DND-41 (cell line): Measurements from ENCODE around the gene FUBP3.
"Not testable (repeated sequence)": the region's sequence is repeated elsewhere in the genome, so short reads cannot be mapped to it uniquely, and the experiment has no call there.

ENCODE experiments used
- ATAC-seq: fragments of 200-7000 bp; cut with Tn5 transposase; 3 replicates; pipeline ENCODE4 v1.9.1; 2021; ENCODE audit warnings: low read depth; ENCODE audit not compliant: insufficient read depth
- DNase-seq: peaks from one replicate; pipeline ENCODE4 v3.0.0-alpha.2; 2020
- H2AFZ ChIP-seq: 2 replicates; pipeline ENCODE4 v1.6.0; 2012; ENCODE audit warnings: low read depth, low read length
- H3K27ac ChIP-seq: 2 replicates; pipeline ENCODE4 v1.5.1; 2012; ENCODE audit warnings: low read length, inconsistent platforms
- H3K27me3 ChIP-seq: fragments of 200-600 bp; sonication (generic); 2 replicates; pipeline ENCODE4 v1.6.0; 2012; ENCODE audit warnings: low read length, mild to moderate bottlenecking, inconsistent platforms; ENCODE audit not compliant: insufficient read depth, poor library complexity
- H3K36me3 ChIP-seq: 2 replicates; pipeline ENCODE4 v1.5.1; 2012; ENCODE audit warnings: low read length, inconsistent platforms; ENCODE audit not compliant: insufficient read depth
- H3K4me1 ChIP-seq: 2 replicates; pipeline ENCODE4 v1.5.1; 2012; ENCODE audit warnings: mild to moderate bottlenecking, low read length; ENCODE audit not compliant: insufficient read depth
- H3K4me2 ChIP-seq: 2 replicates; pipeline ENCODE4 v1.6.0; 2012; ENCODE audit warnings: mild to moderate bottlenecking, moderate library complexity, low read length, inconsistent platforms; ENCODE audit not compliant: insufficient read depth
- H3K4me3 ChIP-seq, 2 experiments: fragments of 200-600 bp in 1 of 2; shearing (Covaris generic) in 1 of 2; 2 replicates each; pipeline ENCODE4 v1.5.1; 2012 to 2016; ENCODE audit warnings: inconsistent platforms in 2 of 2, low read length in 2 of 2, mild to moderate bottlenecking in 2 of 2, low read depth in 1 of 2, moderate library complexity in 1 of 2
- H3K79me2 ChIP-seq: 2 replicates; pipeline ENCODE4 v1.6.0; 2012; ENCODE audit warnings: low read length, inconsistent platforms; ENCODE audit not compliant: insufficient read depth
- H3K9ac ChIP-seq: 2 replicates; pipeline ENCODE4 v1.6.0; 2012; ENCODE audit warnings: low read depth, mild to moderate bottlenecking, inconsistent platforms, low read length, moderate library complexity
- H3K9me3 ChIP-seq: 2 replicates; pipeline ENCODE4 v1.5.1; 2012; ENCODE audit warnings: low read length, moderate library complexity, mild to moderate bottlenecking, inconsistent platforms; ENCODE audit not compliant: insufficient read depth, severe bottlenecking
- H4K20me1 ChIP-seq: 2 replicates; pipeline ENCODE4 v1.6.0; 2012; ENCODE audit warnings: low read length; ENCODE audit not compliant: insufficient read depth
- CTCF ChIP-seq: IDR thresholded peaks from 2 replicates; pipeline ENCODE4 v1.5.1; 2012; ENCODE audit warnings: borderline replicate concordance, low read length, moderate library complexity, mild to moderate bottlenecking; ENCODE audit not compliant: poor library complexity, severe bottlenecking; ENCODE audit errors: extremely low read depth
- EZH2 ChIP-seq: IDR thresholded peaks from 3 replicates; pipeline ENCODE4 v1.6.1; 2012; ENCODE audit warnings: borderline replicate concordance, low read depth, mild to moderate bottlenecking, moderate library complexity, low read length, inconsistent platforms; ENCODE audit not compliant: severe bottlenecking

FUBP3 gene

GRCh38 chr9:130681769-130682420 is 102.5 kb downstream of the FUBP3 start:
- Histone ChIP-seq H3K4me1 (peaks cover 4% of the 10 kb centered on the region; the same call in 1 of the 2 replicates), H3K79me2 (no peaks in the 10 kb centered on the region), H3K27ac (no peak overlapping the region), H3K36me3 (no peaks in the 10 kb centered on the region), H4K20me1 (no peaks in the 10 kb centered on the region; the same call in 1 of the 2 replicates), H2AFZ (peak overlapping the region; percentile 76; the same call in 1 of the 2 replicates), H3K27me3 (no peaks in the 10 kb centered on the region), H3K4me3 (peak overlapping the region in 1 of 2 experiments; percentile 23; a peak in 1 of 4 replicates), H3K9ac (no peak overlapping the region), H3K4me2 (peak overlapping the region; percentile 63; the same call in 1 of the 2 replicates), H3K9me3 (no peaks in the 10 kb centered on the region)
- peak; percentile 10 for DNase-seq
- no peak for TF ChIP-seq CTCF
- no peak for TF ChIP-seq EZH2
- ATAC-seq = no peak

GRCh38 chr9:130682421-130683121 is 103.2 kb downstream of the FUBP3 start:
- Histone ChIP-seq H3K27me3 (no peaks in the 10 kb centered on the region), H3K4me2 (peak overlapping the region; percentile 63; the same call in 1 of the 2 replicates), H3K27ac (no peak overlapping the region), H2AFZ (peak overlapping the region; percentile 76), H3K4me1 (peaks cover 4% of the 10 kb centered on the region; the same call in 1 of the 2 replicates), H3K4me3 (peak overlapping the region in 1 of 2 experiments; percentile 23; a peak in 2 of 4 replicates), H3K9ac (no peak overlapping the region), H3K79me2 (no peaks in the 10 kb centered on the region), H3K36me3 (no peaks in the 10 kb centered on the region), H3K9me3 (no peaks in the 10 kb centered on the region), H4K20me1 (no peaks in the 10 kb centered on the region; the same call in 1 of the 2 replicates)
- DNase-seq (peak; percentile 46), ATAC-seq (peak; percentile 65)
- no peak for TF ChIP-seq EZH2
- peak; percentile 80 for TF ChIP-seq CTCF

- Histone ChIP-seq H3K9me3 (no peaks in the 10 kb centered on the region), H3K36me3 (no peaks in the 10 kb centered on the region), H3K4me3 (no peak overlapping the region), H2AFZ (no peak overlapping the region), H3K79me2 (no peaks in the 10 kb centered on the region), H4K20me1 (no peaks in the 10 kb centered on the region; the same call in 1 of the 2 replicates), H3K9ac (no peak overlapping the region), H3K27ac (no peak overlapping the region), H3K27me3 (no peaks in the 10 kb centered on the region), H3K4me2 (no peak overlapping the region), H3K4me1 (peaks cover 4% of the 10 kb centered on the region; the same call in 1 of the 2 replicates)
- ATAC-seq = no peak
- TF ChIP-seq EZH2 (no peak), CTCF (no peak)
- no peak for DNase-seq
These were observed 105.7 kb downstream of the FUBP3 start for GRCh38 chr9:130685104-130685503.

GRCh38 chr9:130685945-130686344 is 106.6 kb downstream of the FUBP3 start:
- not testable (repeated sequence) for ATAC-seq, H3K4me2 ChIP-seq, H3K9ac ChIP-seq, H3K4me3 ChIP-seq, H3K27me3 ChIP-seq, H2AFZ ChIP-seq, H3K4me1 ChIP-seq, H3K27ac ChIP-seq, H3K79me2 ChIP-seq, H4K20me1 ChIP-seq, H3K36me3 ChIP-seq, H3K9me3 ChIP-seq, DNase-seq
